ENCODE results near the gene SH3PXD2A.
A peak's percentile ranks its signal among the peaks of the same experiment; 100 is the strongest.

Gene SH3PXD2A

GRCh38 chr10:103659674-103660363 lies 195.6 kb downstream of the SH3PXD2A start:
- peak; percentile 38 for DNase-seq

GRCh38 chr10:103658049-103658577 lies 197.3 kb downstream of the SH3PXD2A start:
- no peak for DNase-seq

- no peak for DNase-seq
Observed at GRCh38 chr10:103657061-103657591, 198.2 kb downstream of the SH3PXD2A start.

GRCh38 chr10:103654925-103655324 lies 200.5 kb downstream of the SH3PXD2A start:
- no peak for DNase-seq

- no peak for DNase-seq
Observed at GRCh38 chr10:103653581-103654037, 201.8 kb downstream of the SH3PXD2A start.

- no peak for DNase-seq
Observed at GRCh38 chr10:103652599-103653281, 202.6 kb downstream of the SH3PXD2A start.

- no peak for DNase-seq
Observed at GRCh38 chr10:103651783-103652476, 203.4 kb downstream of the SH3PXD2A start.

- DNase-seq, result no peak
Observed at GRCh38 chr10:103651333-103651732, 204.0 kb downstream of the SH3PXD2A start.

GRCh38 chr10:103649654-103650423 lies 205.5 kb downstream of the SH3PXD2A start:
- DNase-seq, result no peak

- no peak for DNase-seq
Observed at GRCh38 chr10:103648636-103649532, 206.5 kb downstream of the SH3PXD2A start.

GRCh38 chr10:103648251-103648635 lies 207.1 kb downstream of the SH3PXD2A start:
- no peak for DNase-seq

- DNase-seq, result no peak
Observed at GRCh38 chr10:103646304-103646703, 209.1 kb downstream of the SH3PXD2A start.

- no peak for DNase-seq
Observed at GRCh38 chr10:103645141-103646054, 210.0 kb downstream of the SH3PXD2A start.

GRCh38 chr10:103643381-103643780 lies 212.0 kb downstream of the SH3PXD2A start:
- no peak for DNase-seq

GRCh38 chr10:103641326-103641725 lies 214.1 kb downstream of the SH3PXD2A start:
- DNase-seq, result no peak

- no peak for DNase-seq
Observed at GRCh38 chr10:103640436-103641181, 214.8 kb downstream of the SH3PXD2A start.

GRCh38 chr10:103638948-103639347 lies 216.4 kb downstream of the SH3PXD2A start:
- no peak for DNase-seq

- DNase-seq, result no peak
Observed at GRCh38 chr10:103637927-103638557, 217.3 kb downstream of the SH3PXD2A start.

- DNase-seq, result no peak
Observed at GRCh38 chr10:103637011-103637410, 218.4 kb downstream of the SH3PXD2A start.
